Fibroblast of lung (primary cell): ENCODE results near the gene PSMG4. TPM values are rescaled to one million over a fixed set of nuclear protein-coding genes. Genes with fewer than 3 reads are reported as not detected.

ENCODE experiments used
- DNase-seq, 2 donors: peaks; one replicate each; pipeline versions ENCODE4 v3.0.0 to v3.0.0-alpha.2; 2010; ENCODE audit warnings: low read depth in 2 of 2
- H2AFZ ChIP-seq: 2 replicates; pipeline ENCODE4 v1.5.1; 2012; ENCODE audit warnings: low read length, control low read depth, inconsistent platforms
- H3K27ac ChIP-seq: 2 replicates; pipeline ENCODE4 v1.5.1; 2011; ENCODE audit warnings: low read length, control low read depth; ENCODE audit not compliant: insufficient read depth
- H3K27me3 ChIP-seq: 2 replicates; pipeline ENCODE4 v1.5.1; 2011; ENCODE audit warnings: mild to moderate bottlenecking, low read length; ENCODE audit not compliant: control insufficient read depth, insufficient read depth
- H3K36me3 ChIP-seq: 2 replicates; pipeline ENCODE4 v1.5.1; 2011; ENCODE audit warnings: low read length; ENCODE audit not compliant: control insufficient read depth, insufficient read depth
- H3K4me1 ChIP-seq: 2 replicates; pipeline ENCODE4 v1.5.1; 2011; ENCODE audit warnings: low read length; ENCODE audit not compliant: control insufficient read depth, insufficient read depth; ENCODE audit errors: extremely low read depth
- H3K4me2 ChIP-seq: 2 replicates; pipeline ENCODE4 v1.5.1; 2011; ENCODE audit warnings: low read length, control low read depth; ENCODE audit not compliant: insufficient read depth; ENCODE audit errors: extremely low read depth
- H3K4me3 ChIP-seq, 4 experiments: fragments of 200-600 bp in 1 of 4; sonication (generic) in 1 of 4; replicated peaks in 1 of 4; 2 replicates each; pipeline ENCODE4 v1.5.1; 2011 to 2016; ENCODE audit warnings: low read length in 4 of 4, low read depth in 3 of 4, mild to moderate bottlenecking in 3 of 4, control low read depth in 2 of 4, inconsistent platforms in 1 of 4, mixed read lengths in 1 of 4; ENCODE audit not compliant: insufficient read depth in 1 of 4; ENCODE audit errors: control extremely low read depth in 1 of 4
- H3K79me2 ChIP-seq: 2 replicates; pipeline ENCODE4 v1.5.1; 2012; ENCODE audit warnings: mild to moderate bottlenecking, low read length, inconsistent platforms; ENCODE audit not compliant: control insufficient read depth, insufficient read depth
- H3K9ac ChIP-seq: 2 replicates; pipeline ENCODE4 v1.5.1; 2011; ENCODE audit warnings: mild to moderate bottlenecking, low read length, control low read depth; ENCODE audit not compliant: insufficient read depth
- H3K9me3 ChIP-seq: 2 replicates; pipeline ENCODE4 v1.5.1; 2012; ENCODE audit warnings: low read depth, low read length; ENCODE audit not compliant: control insufficient read depth, insufficient read depth
- H4K20me1 ChIP-seq: 2 replicates; pipeline ENCODE4 v1.5.1; 2011; ENCODE audit warnings: low read length; ENCODE audit not compliant: control insufficient read depth, insufficient read depth; ENCODE audit errors: extremely low read depth
- EZH2 ChIP-seq: IDR thresholded peaks from 2 replicates; pipeline ENCODE4 v1.5.1; 2012; ENCODE audit warnings: low read length, control low read depth, mild to moderate bottlenecking; ENCODE audit errors: missing control alignments
- polyA plus RNA-seq, 2 donors: library from polyadenylated mRNA; depleted of rRNA in 1 of 2; stranded (reverse) in 1 of 2; unstranded in 1 of 2; fragments of >200 nt; gene quantifications; 2 replicates each; pipeline ENCODE4 v1.2.1, GENCODE V29; 2011 to 2012; ENCODE audit warnings: missing spikeins in 1 of 2
- total RNA-seq: library from RNA; depleted of rRNA; stranded (reverse); fragments of >200 nt; gene quantifications from 2 replicates; pipeline ENCODE4 v1.2.1, GENCODE V29; 2014
- TF ChIP-seq, protein P1 (sequence below), 2 donors: IDR thresholded peaks in 1 of 2; conservative IDR thresholded peaks in 1 of 2; 1 replicate in 1 of 2; 2 replicates in 1 of 2; pipeline ENCODE4 v1.5.1; 2011 to 2012; ENCODE audit warnings: low read length in 2 of 2, control low read depth in 1 of 2, inconsistent platforms in 1 of 2, low read depth in 1 of 2, mild to moderate bottlenecking in 1 of 2

Gene PSMG4
- total and polyA plus RNA-seq, 2 donors (not counting 1 experiment from before 2014, with no cell fraction given) = 12.5 to 34.2 TPM

DNA sequence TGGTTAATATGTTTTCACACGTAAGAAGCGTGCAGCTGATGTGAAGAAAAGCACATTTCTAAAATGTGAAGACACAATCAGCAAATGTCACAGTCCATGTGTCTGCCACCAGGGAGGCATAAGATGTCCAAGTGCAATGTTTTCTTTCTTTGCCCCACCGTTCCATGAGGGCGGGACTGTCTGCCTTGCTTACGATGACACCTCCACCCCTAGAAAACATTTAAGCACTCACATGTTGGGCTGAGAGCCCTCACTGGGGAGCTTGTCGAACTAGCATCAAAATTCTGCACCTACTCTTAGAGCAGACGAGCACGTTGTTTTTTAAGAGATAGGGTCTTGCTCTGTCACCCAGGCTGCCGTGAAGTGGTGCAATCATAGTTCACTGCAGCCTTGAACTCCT lies 57.6 kb downstream of the PSMG4 start:
- Histone ChIP-seq H3K4me1 (no peaks in the 10 kb centered on the region), H3K27me3 (peaks cover 24% of the 10 kb centered on the region), H3K4me3 (no peak overlapping the region), H3K27ac (no peak overlapping the region), H3K36me3 (no peaks in the 10 kb centered on the region), H3K9me3 (no peaks in the 10 kb centered on the region), H2AFZ (no peak overlapping the region), H4K20me1 (no peaks in the 10 kb centered on the region), H3K79me2 (no peaks in the 10 kb centered on the region), H3K9ac (no peak overlapping the region), H3K4me2 (no peak overlapping the region)
- TF ChIP-seq, protein P1, sequence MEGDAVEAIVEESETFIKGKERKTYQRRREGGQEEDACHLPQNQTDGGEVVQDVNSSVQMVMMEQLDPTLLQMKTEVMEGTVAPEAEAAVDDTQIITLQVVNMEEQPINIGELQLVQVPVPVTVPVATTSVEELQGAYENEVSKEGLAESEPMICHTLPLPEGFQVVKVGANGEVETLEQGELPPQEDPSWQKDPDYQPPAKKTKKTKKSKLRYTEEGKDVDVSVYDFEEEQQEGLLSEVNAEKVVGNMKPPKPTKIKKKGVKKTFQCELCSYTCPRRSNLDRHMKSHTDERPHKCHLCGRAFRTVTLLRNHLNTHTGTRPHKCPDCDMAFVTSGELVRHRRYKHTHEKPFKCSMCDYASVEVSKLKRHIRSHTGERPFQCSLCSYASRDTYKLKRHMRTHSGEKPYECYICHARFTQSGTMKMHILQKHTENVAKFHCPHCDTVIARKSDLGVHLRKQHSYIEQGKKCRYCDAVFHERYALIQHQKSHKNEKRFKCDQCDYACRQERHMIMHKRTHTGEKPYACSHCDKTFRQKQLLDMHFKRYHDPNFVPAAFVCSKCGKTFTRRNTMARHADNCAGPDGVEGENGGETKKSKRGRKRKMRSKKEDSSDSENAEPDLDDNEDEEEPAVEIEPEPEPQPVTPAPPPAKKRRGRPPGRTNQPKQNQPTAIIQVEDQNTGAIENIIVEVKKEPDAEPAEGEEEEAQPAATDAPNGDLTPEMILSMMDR (conservative IDR thresholded peaks at IDR 0.05 in 1 of 2, IDR thresholded peaks at IDR 0.05 in 1 of 2; ENCODE audit: low read depth in 1 of 2, low read length in 2 of 2) = no peak
- no peak for TF ChIP-seq EZH2
- DNase-seq = no peak

DNA sequence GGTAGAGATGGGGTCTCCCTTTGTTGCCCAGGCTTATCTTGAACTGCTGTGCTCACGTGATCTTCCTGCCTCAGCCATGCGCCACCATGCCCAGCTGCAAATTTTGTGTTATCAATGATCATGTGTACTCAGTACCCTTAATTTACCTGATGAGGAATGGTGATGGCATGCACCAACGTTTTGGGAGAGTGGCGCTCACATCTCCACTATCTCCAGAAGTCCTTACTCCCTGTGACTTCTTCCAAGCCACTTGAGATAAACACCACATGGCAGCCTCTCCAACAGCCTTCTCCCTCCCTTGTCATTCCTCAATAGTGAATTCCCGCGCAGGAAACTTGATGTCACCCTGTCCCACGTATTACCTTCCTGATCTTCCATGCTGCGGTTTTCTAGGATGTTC lies 58.1 kb downstream of the PSMG4 start:
- H3K36me3 ChIP-seq = no peaks in the 10 kb centered on the region
- peaks cover 24% of the 10 kb centered on the region for H3K27me3 ChIP-seq
- H4K20me1 ChIP-seq = no peaks in the 10 kb centered on the region
- no peak overlapping the region for H3K4me2 ChIP-seq
- DNase-seq = no peak
- H3K4me1 ChIP-seq = no peaks in the 10 kb centered on the region
- TF ChIP-seq, protein P1 (conservative IDR thresholded peaks at IDR 0.05 in 1 of 2, IDR thresholded peaks at IDR 0.05 in 1 of 2; ENCODE audit: low read depth in 1 of 2, low read length in 2 of 2) = no peak
- no peak for TF ChIP-seq EZH2
- H3K9me3 ChIP-seq = no peaks in the 10 kb centered on the region
- H3K79me2 ChIP-seq = no peaks in the 10 kb centered on the region
- no peak overlapping the region for H3K27ac ChIP-seq
- no peak overlapping the region for H3K4me3 ChIP-seq
- no peak overlapping the region for H2AFZ ChIP-seq
- no peak overlapping the region for H3K9ac ChIP-seq

Other genes starting within 250 kb of the PSMG4 start
- gene RIPK1, start 190.5 kb upstream of the PSMG4 start, total RNA-seq = 20.3 and 22.1 TPM in 2 replicates
- 24.9 and 29.3 TPM in 2 replicates for gene RIPK1, start 190.5 kb upstream of the PSMG4 start, polyA plus RNA-seq
- gene BPHL, start 140.2 kb upstream of the PSMG4 start, total RNA-seq = 15.2 and 20.6 TPM in 2 replicates
- 15.5 and 16.6 TPM in 2 replicates for gene BPHL, start 140.2 kb upstream of the PSMG4 start, polyA plus RNA-seq
- gene TUBB2A, start 101.4 kb upstream of the PSMG4 start, total RNA-seq = 40.8 and 54.3 TPM in 2 replicates
- 133 and 137 TPM in 2 replicates for gene TUBB2A, start 101.4 kb upstream of the PSMG4 start, polyA plus RNA-seq
- 3.8 and 5.1 TPM in 2 replicates for gene TUBB2B, start 31.3 kb upstream of the PSMG4 start, total RNA-seq
- gene TUBB2B, start 31.3 kb upstream of the PSMG4 start, polyA plus RNA-seq = 3.4 and 5.2 TPM in 2 replicates
- gene SLC22A23, start 198.1 kb downstream of the PSMG4 start, total RNA-seq = 3.0 and 5.1 TPM in 2 replicates
- gene SLC22A23, start 198.1 kb downstream of the PSMG4 start, polyA plus RNA-seq = 0.37 and 0.81 TPM in 2 replicates